Mesendoderm (in vitro differentiated cells): ENCODE results near the gene NHSL2.

Source experiments
- DNase-seq: peaks from one replicate; pipeline ENCODE4 v3.0.0; 2013
- H2AK5ac ChIP-seq: 2 replicates; pipeline ENCODE4 v1.6.1; 2013; ENCODE audit warnings: low read length, inconsistent platforms
- H2BK120ac ChIP-seq: 2 replicates; pipeline ENCODE4 v1.6.1; 2013; ENCODE audit warnings: low read depth, mild to moderate bottlenecking, low read length, moderate library complexity, mixed read lengths
- H2BK15ac ChIP-seq: replicated peaks from 2 replicates; pipeline ENCODE4 v1.6.1; 2013; ENCODE audit warnings: low read depth, mild to moderate bottlenecking, moderate library complexity
- H2BK5ac ChIP-seq: 2 replicates; pipeline ENCODE4 v1.6.1; 2013; ENCODE audit warnings: low read length, inconsistent platforms
- H3K18ac ChIP-seq: 2 replicates; pipeline ENCODE4 v1.6.1; 2013; ENCODE audit warnings: mild to moderate bottlenecking, low read length, mixed read lengths
- H3K23ac ChIP-seq: one replicate; pipeline ENCODE4 v1.6.1; 2013; ENCODE audit warnings: low read length
- H3K27ac ChIP-seq: 2 replicates; pipeline ENCODE4 v1.5.1; 2013; ENCODE audit warnings: low read depth, mild to moderate bottlenecking, inconsistent platforms, low read length, moderate library complexity
- H3K27me3 ChIP-seq: 2 replicates; pipeline ENCODE4 v1.6.1; 2013; ENCODE audit warnings: low read length, control low read depth, mild to moderate bottlenecking, inconsistent platforms; ENCODE audit not compliant: insufficient read depth, poor library complexity
- H3K36me3 ChIP-seq: 2 replicates; pipeline ENCODE4 v1.6.1; 2013; ENCODE audit warnings: low read length, inconsistent platforms; ENCODE audit not compliant: control insufficient read depth, insufficient read depth
- H3K4ac ChIP-seq: one replicate; pipeline ENCODE4 v1.6.1; 2013; ENCODE audit warnings: low read depth, mild to moderate bottlenecking, low read length, moderate library complexity
- H3K4me1 ChIP-seq: 2 replicates; pipeline ENCODE4 v1.6.1; 2013; ENCODE audit warnings: low read depth, low read length, inconsistent platforms; ENCODE audit not compliant: control insufficient read depth
- H3K4me2 ChIP-seq: 2 replicates; pipeline ENCODE4 v1.6.1; 2013; ENCODE audit warnings: low read length
- H3K4me3 ChIP-seq: 2 replicates; pipeline ENCODE4 v1.5.1; 2013; ENCODE audit warnings: mild to moderate bottlenecking, low read length
- H3K56ac ChIP-seq: one replicate; pipeline ENCODE4 v1.6.1; 2013; ENCODE audit warnings: low read length
- H3K79me1 ChIP-seq: 2 replicates; pipeline ENCODE4 v1.6.1; 2013; ENCODE audit warnings: low read length, inconsistent platforms
- H3K79me2 ChIP-seq: 2 replicates; pipeline ENCODE4 v1.6.1; 2013; ENCODE audit warnings: mild to moderate bottlenecking, low read length; ENCODE audit not compliant: control insufficient read depth, insufficient read depth
- H3K9ac ChIP-seq: 2 replicates; pipeline ENCODE4 v1.6.1; 2013; ENCODE audit warnings: low read length, inconsistent platforms
- H4K5ac ChIP-seq: one replicate; pipeline ENCODE4 v1.6.1; 2013; ENCODE audit warnings: low read length
- H4K8ac ChIP-seq: one replicate; pipeline ENCODE4 v1.6.1; 2013; ENCODE audit warnings: low read depth, mild to moderate bottlenecking, control low read depth, low read length, moderate library complexity
- WGBS: extraction: QIAGEN DNeasy Blood & Tissue Kit; methylation state at CpG from one replicate; pipeline ENCODE4 v1.1.7; 2013; ENCODE audit warnings: low lambda C conversion rate, missing lambda C conversion rate; ENCODE audit not compliant: insufficient coverage; ENCODE audit errors: extremely low coverage; 5-methylcytosine and 5-hydroxymethylcytosine counted together

The NHSL2 gene

GRCh38 chrX:72045552-72046277 lies 135.1 kb downstream of the NHSL2 start:
- Histone ChIP-seq H3K4me2 (no peak overlapping the region), H3K27ac (peak overlapping the region; percentile 44), H3K23ac (no peak overlapping the region), H3K4me1 (peaks cover 2% of the 10 kb centered on the region), H3K36me3 (no peaks in the 10 kb centered on the region), H2BK15ac (no peak overlapping the region), H2AK5ac (no peak overlapping the region), H4K5ac (no peak overlapping the region), H3K79me2 (no peaks in the 10 kb centered on the region), H3K18ac (peak overlapping the region; percentile 45), H3K4me3 (no peak overlapping the region), H2BK120ac (no peak overlapping the region), H3K9ac (no peak overlapping the region), H2BK5ac (no peak overlapping the region), H3K4ac (peak overlapping the region; percentile 37), H3K27me3 (no peaks in the 10 kb centered on the region), H4K8ac (no peak overlapping the region), H3K79me1 (no peaks in the 10 kb centered on the region), H3K56ac (peak overlapping the region; percentile 37)
- peak; percentile 89 for DNase-seq
- no CpG with 5 or more reads among the region's 9 CpGs for WGBS

- Histone ChIP-seq H2BK120ac (no peak overlapping the region), H3K23ac (no peak overlapping the region), H3K4ac (no peak overlapping the region), H3K36me3 (no peaks in the 10 kb centered on the region), H3K4me1 (peaks cover 2% of the 10 kb centered on the region), H3K4me3 (no peak overlapping the region), H2BK15ac (no peak overlapping the region), H3K79me2 (no peaks in the 10 kb centered on the region), H3K4me2 (no peak overlapping the region), H3K56ac (peak overlapping the region; percentile 42), H2AK5ac (no peak overlapping the region), H3K27me3 (no peaks in the 10 kb centered on the region), H3K18ac (peak overlapping the region; percentile 39), H3K9ac (no peak overlapping the region), H3K27ac (peak overlapping the region; percentile 70), H3K79me1 (no peaks in the 10 kb centered on the region), H4K8ac (no peak overlapping the region), H4K5ac (no peak overlapping the region), H2BK5ac (no peak overlapping the region)
- no peak for DNase-seq
- WGBS, result no CpG with 5 or more reads among the region's 6 CpGs
These were observed 135.8 kb downstream of the NHSL2 start for GRCh38 chrX:72046447-72046846.

GRCh38 chrX:72048510-72049455 lies 138.1 kb downstream of the NHSL2 start:
- H3K4ac ChIP-seq, result no peak overlapping the region
- peaks cover 8% of the 10 kb centered on the region for H3K4me1 ChIP-seq
- no peak overlapping the region for H3K4me3 ChIP-seq
- no peak overlapping the region for H3K56ac ChIP-seq
- H3K36me3 ChIP-seq, result no peaks in the 10 kb centered on the region
- no peak overlapping the region for H4K5ac ChIP-seq
- H2BK120ac ChIP-seq, result no peak overlapping the region
- H3K9ac ChIP-seq, result no peak overlapping the region
- H3K79me1 ChIP-seq, result no peaks in the 10 kb centered on the region
- H2BK5ac ChIP-seq, result no peak overlapping the region
- no peak for DNase-seq
- no peak overlapping the region for H3K18ac ChIP-seq
- H3K23ac ChIP-seq, result no peak overlapping the region
- H2BK15ac ChIP-seq, result no peak overlapping the region
- no peaks in the 10 kb centered on the region for H3K27me3 ChIP-seq
- H4K8ac ChIP-seq, result no peak overlapping the region
- no CpG with 5 or more reads among the region's 8 CpGs for WGBS
- H2AK5ac ChIP-seq, result no peak overlapping the region
- H3K27ac ChIP-seq, result no peak overlapping the region
- H3K79me2 ChIP-seq, result no peaks in the 10 kb centered on the region
- no peak overlapping the region for H3K4me2 ChIP-seq

GRCh38 chrX:72050011-72050410 lies 139.4 kb downstream of the NHSL2 start:
- Histone ChIP-seq H3K4me2 (no peak overlapping the region), H3K18ac (no peak overlapping the region), H2AK5ac (no peak overlapping the region), H4K8ac (no peak overlapping the region), H3K4ac (no peak overlapping the region), H3K36me3 (no peaks in the 10 kb centered on the region), H3K4me3 (no peak overlapping the region), H3K56ac (no peak overlapping the region), H3K27ac (no peak overlapping the region), H3K27me3 (no peaks in the 10 kb centered on the region), H2BK120ac (no peak overlapping the region), H3K79me1 (no peaks in the 10 kb centered on the region), H3K23ac (no peak overlapping the region), H3K9ac (no peak overlapping the region), H3K4me1 (peaks cover 8% of the 10 kb centered on the region), H4K5ac (no peak overlapping the region), H3K79me2 (no peaks in the 10 kb centered on the region), H2BK15ac (no peak overlapping the region), H2BK5ac (no peak overlapping the region)
- no CpG with 5 or more reads among the region's 5 CpGs for WGBS
- no peak for DNase-seq

- Histone ChIP-seq H4K5ac (no peak overlapping the region), H3K4me1 (peaks cover 5% of the 10 kb centered on the region), H2BK120ac (no peak overlapping the region), H3K4me3 (no peak overlapping the region), H3K36me3 (no peaks in the 10 kb centered on the region), H3K18ac (no peak overlapping the region), H3K79me2 (no peaks in the 10 kb centered on the region), H3K79me1 (no peaks in the 10 kb centered on the region), H3K9ac (no peak overlapping the region), H3K4ac (no peak overlapping the region), H4K8ac (no peak overlapping the region), H2BK15ac (no peak overlapping the region), H3K56ac (no peak overlapping the region), H3K27ac (no peak overlapping the region), H3K23ac (no peak overlapping the region), H2BK5ac (no peak overlapping the region), H3K4me2 (no peak overlapping the region), H3K27me3 (no peaks in the 10 kb centered on the region), H2AK5ac (no peak overlapping the region)
- no peak for DNase-seq
- no CpG with 5 or more reads among the region's 2 CpGs for WGBS
These were observed 140.9 kb downstream of the NHSL2 start for GRCh38 chrX:72051589-72051988.
